Gastroesophageal sphincter (tissue), 3 donors: ENCODE results near the gene LHX8.

ENCODE experiments used
- CTCF ChIP-seq, 4 experiments: fragments of 200-600 bp in 2 of 4; fragments of 450-650 bp in 2 of 4; sonication (generic) in 1 of 4; IDR thresholded peaks; one replicate each; pipeline ENCODE4 v1.5.1; 2017 to 2019; ENCODE audit warnings: antibody characterized with exemption in 4 of 4, mild to moderate bottlenecking in 2 of 4, moderate library complexity in 2 of 4
- EP300 ChIP-seq: sonication (generic); formaldehyde crosslinking; IDR thresholded peaks from one replicate; pipeline ENCODE4 v1.6.1; 2017; ENCODE audit warnings: antibody characterized with exemption, mild to moderate bottlenecking
- POLR2A ChIP-seq, 2 donors: fragments of 450-650 bp; IDR thresholded peaks; one replicate each; pipeline ENCODE4 v1.6.1; 2017; ENCODE audit warnings: antibody characterized with exemption in 2 of 2, mild to moderate bottlenecking in 2 of 2, moderate library complexity in 1 of 2

DNA sequence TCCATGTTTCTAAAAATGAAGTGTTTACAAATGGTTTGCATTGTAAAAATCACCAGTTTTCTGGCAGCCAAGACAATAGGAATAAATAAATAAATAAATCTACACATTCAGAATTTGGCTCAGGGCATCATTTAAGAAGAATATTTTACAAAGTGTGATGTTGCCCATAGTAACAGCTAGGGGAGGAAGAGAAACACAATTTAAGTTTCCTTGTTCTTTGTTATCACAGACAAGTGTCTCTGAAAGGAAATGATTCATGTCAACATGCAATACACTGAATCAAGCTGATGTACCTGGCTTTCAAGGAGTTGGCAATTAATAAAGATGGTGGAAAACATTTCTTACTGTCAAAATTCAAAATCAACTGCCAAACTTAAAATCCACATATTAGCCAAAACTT lies 74.7 kb downstream of the LHX8 start:
- TF ChIP-seq CTCF (IDR thresholded peaks at IDR 0.05) (no peak), EP300 (no peak), POLR2A (IDR thresholded peaks at IDR 0.05) (no peak)
